Suppressor macrophage treated with lipopolysaccharide for 1 hour (primary cell): ENCODE data around the gene ATP13A3.

Experiments used
- DNase-seq, 3 donors: peaks; one replicate each; pipeline ENCODE4 v3.0.0-alpha.2; 2020 to 2022

Gene ATP13A3

DNA sequence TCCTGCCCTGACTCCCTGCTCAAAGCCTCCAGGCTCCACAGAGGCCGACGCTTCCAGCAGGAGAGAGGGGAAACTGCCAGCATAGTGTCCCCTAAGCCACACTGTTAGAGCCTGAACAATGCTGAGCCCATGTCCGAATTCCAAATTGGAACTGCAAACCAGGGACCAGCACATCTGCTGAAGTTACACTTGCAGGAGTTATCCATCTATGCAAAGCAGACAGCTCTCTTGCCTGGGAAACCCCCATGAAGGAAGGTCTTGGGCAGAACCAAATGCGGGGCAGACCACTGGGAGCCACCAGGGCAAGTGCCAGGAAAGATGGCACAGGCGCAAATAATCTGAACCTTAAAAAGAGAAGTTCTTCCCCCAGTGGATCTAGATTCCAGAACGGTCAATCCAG, 117.9 kb downstream of the ATP13A3 start:
- no peak for DNase-seq

DNA sequence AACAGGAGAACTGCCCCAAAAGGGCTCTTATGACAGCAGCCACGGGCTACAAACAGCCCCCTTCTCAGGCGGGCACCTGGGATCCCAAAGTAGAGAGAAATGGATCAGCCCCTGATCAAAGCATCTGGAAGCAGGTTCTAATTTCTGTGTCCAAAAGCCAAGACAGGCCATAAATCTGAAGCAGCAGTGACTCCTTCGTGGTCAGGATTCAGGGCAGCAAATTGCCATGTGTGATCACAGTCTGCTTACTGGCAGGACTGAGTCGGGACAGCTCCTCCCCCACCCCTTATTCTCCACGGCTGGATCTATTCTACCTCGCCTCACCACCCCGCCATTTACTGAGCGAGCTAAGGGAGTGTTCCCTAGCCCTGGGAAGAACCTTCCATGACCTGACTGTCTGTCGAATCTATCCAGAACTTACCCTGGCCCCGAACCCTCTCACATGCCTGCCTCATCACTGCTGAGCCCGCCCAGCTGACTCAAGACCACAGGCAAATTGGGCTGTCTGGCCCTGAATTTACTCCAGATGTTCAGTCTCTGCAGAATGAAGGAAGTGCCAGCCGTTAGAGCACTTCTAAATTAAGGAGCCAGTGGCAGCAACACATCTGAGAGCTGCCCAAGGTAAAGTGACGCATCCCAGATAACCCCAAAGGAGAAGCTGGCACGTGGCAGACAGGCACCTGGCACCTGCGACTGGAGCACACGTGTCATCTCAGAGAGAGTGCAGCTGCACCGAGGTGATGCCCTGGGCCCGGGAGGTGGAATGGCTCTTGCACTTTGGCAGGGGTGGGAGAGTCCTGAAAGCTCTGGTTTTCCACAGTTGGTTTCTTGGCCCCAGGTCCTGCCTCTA, 118.6 kb downstream of the ATP13A3 start:
- no peak for DNase-seq

DNA sequence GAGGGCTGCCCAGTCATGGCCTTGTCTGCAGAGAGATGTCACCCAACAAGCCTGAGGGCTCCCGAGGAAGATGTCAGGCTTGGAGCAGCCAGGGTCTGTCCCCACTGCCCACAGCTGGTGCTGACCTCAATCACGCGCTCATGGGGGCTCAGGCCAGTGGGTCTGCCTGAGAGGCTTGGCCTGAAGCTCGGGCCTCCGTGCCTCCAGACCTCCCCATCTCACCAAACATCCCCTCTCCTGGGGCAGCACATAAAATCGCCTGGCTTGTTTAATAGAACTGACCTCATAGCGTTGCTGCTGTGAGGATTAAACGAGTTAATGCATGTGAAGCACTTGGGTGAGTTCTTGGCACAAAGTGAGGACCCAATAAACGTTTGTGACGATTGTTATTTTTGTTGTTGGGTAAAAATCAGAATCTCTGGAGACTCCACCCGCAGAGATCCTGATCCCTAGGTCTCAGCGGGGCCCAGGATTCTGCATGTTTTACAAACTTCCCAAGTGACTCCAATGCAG, 120.8 kb downstream of the ATP13A3 start:
- no peak for DNase-seq

DNA sequence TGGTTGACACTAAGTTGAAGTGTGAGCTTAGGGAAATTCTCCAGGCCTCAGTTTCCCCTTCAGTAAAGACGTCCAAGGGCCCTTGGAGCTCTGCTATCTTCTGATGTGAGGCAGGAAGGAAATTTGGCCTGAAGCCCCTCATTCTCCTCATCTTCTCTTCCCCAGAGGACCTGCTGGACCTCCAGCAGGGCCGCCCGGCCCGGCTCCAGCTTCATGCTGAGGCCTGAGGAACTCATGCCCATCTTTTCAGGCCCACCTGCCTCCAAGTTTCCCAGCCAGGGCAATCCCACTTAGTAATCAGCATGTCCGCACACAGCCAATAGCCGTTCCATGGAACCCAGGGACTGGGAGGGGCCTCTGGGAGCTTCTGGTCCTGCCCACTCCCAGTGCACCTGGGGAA, 121.3 kb downstream of the ATP13A3 start:
- no peak for DNase-seq

DNA sequence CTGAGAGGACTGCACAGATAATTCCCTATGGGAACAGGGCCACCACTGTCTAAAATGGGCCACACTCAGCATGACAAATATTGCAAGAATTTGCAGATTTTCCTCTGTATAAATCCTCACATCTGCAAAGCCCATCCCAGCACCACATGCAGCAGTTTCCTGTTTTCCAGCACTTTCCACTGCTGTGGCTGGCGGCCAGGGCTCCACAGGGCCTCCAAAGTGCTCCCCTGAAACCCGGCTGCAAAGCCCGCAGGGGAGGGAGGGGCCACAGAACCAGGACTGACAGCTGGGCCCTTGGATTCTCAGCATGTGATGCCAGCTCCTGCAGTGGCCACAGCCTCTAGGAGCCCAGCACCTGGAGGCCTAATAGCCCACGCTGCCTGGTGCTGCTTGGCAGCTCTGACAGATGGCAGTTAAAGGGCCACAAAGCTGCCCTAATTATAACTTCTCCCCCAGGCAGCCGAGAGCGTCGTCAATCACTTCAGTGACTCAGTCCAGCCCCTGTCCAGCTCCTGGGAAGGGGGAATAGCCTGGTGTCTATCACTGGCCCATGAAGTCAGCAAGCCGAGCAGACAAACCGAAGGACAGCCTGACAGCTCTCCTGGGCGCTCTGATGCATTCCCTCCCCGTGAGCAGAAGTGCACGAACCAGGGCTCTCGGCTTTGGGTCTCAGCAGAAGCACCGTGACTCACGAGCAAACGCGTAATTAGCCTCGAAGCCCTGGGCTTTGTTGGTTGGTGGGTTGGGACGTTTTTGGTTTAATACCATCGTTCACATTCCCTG, 122.0 kb downstream of the ATP13A3 start:
- DNase-seq: no peak

DNA sequence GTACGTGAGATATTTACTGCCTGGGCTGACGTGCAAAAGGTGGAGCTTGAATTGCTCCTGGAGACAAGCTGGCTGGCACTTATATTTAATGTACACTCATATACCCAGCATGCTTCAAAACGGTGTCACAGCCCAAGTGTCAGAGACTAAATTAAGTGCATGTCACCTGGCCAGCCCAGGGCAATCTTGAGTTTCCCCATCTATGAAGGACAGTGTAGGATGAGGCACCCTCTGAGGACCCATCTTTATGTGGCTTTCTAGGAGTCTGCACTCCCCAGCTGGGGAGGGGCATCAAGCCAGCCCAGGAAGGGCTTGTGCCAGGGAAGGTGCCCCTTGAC, 122.5 kb downstream of the ATP13A3 start:
- no peak for DNase-seq

DNA sequence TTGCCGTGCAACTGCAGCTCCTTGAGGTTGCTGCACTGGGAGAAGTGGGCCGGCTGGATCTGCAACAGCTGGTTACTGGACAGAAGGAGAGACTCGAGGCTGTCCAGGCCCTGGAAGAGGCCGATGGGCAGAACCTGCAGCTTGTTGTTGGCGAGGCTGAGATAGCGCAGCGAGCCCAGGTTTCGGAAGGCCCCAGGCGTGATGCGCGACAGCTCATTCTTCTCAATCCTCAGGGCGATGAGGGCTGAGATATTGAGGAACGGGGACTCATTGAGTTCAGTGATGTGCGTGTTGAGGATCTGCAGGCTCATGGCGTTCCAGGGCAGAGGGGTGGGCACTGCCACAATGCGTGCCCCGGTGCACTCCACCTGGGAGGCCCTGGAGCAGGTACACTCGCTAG, 126.2 kb downstream of the ATP13A3 start:
- no peak for DNase-seq

DNA sequence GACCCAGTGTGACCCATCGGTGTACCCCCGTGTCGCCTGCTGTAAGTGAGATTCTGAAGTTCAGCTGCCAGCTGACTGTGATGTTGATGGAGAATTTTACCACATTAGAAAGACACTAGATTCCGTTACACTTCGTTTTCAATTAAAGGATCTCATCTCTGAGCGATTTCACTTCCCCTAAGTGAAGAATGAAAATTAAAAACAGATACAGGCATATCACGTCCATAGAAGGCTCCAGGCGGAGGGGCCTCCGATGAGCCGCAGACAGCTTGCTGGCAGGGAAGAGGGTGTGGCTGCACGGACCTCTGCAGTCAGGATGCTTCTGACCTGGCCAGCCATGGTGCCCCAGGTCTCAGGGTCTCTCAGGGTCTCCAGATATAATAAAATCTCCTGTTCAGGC, 129.1 kb downstream of the ATP13A3 start:
- DNase-seq: no peak

DNA sequence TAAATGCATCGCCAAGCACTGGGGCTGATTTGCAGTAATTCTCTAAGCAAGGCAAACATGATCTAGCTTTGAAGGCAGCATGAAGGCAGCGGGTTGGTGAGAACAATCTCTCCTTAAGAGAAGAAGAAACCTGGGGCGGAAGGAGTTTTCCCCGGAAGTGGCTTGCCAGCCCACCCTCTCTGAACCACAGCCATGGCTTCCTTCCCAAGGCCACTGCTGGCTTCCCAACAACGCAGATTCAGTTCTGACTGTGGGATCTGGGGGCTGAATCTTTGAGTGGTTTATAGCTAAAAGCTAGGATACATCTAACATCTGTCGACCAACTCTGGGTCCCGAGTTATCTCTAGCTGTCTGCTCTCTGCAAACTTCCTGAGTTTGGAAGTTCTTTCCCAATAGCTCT, 131.4 kb downstream of the ATP13A3 start:
- DNase-seq: no peak

DNA sequence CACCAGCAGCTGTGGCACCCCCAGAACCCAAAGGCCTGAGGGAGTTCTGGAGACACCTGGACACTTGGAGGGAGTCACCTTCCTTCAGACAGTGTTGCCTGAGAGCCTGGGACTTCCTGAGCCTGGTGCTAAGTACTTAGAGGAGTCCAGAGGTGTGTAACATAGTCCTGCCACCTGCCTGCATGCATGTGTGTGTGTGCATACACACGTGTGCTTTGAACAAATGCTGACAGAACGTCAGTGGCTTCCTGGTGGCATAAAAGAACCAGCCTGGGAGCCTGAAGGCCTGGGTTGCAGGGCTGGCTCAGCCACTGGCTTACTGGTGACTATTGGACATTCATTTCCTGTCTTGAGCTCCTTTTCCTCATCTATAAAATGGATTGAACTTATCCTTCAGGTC, 132.5 kb downstream of the ATP13A3 start:
- no peak for DNase-seq
